KMS-11 (cell line): ENCODE measurements around the gene DNAAF6.
"Not testable (repeated sequence)": the region's sequence is repeated elsewhere in the genome, so short reads cannot be mapped to it uniquely, and the experiment has no call there.

Experiments
- H2AFZ ChIP-seq: fragments of 200-600 bp; sonication (generic); 2 replicates; pipeline ENCODE4 v1.6.1; 2016; ENCODE audit warnings: antibody characterized with exemption, mixed run types, low read depth
- H3K27ac ChIP-seq: fragments of 200-600 bp; sonication (generic); 2 replicates; pipeline ENCODE4 v1.6.1; 2016; ENCODE audit warnings: mild to moderate bottlenecking, mixed run types
- H3K27me3 ChIP-seq: fragments of 200-600 bp; sonication (generic); 2 replicates; pipeline ENCODE4 v1.6.1; 2017; ENCODE audit warnings: mild to moderate bottlenecking, low read depth, mixed run types, moderate library complexity; ENCODE audit not compliant: insufficient read depth
- H3K36me3 ChIP-seq: fragments of 200-600 bp; sonication (generic); 2 replicates; pipeline ENCODE4 v1.6.1; 2017; ENCODE audit warnings: mild to moderate bottlenecking, mixed run types; ENCODE audit not compliant: insufficient read depth
- H3K4me1 ChIP-seq: fragments of 200-600 bp; sonication (generic); 2 replicates; pipeline ENCODE4 v1.6.1; 2016; ENCODE audit warnings: mild to moderate bottlenecking, low read depth, mixed run types; ENCODE audit not compliant: poor library complexity, severe bottlenecking
- H3K4me2 ChIP-seq: fragments of 200-600 bp; sonication (generic); 2 replicates; pipeline ENCODE4 v1.7.0; 2016; ENCODE audit warnings: mild to moderate bottlenecking, mixed run types
- H3K4me3 ChIP-seq: fragments of 200-600 bp; sonication (generic); IDR thresholded peaks from 2 replicates; pipeline ENCODE4 v1.6.1; 2017; ENCODE audit warnings: low read depth, low read length, mixed read lengths; ENCODE audit not compliant: insufficient read depth
- H3K79me2 ChIP-seq: fragments of 200-600 bp; sonication (generic); 2 replicates; pipeline ENCODE4 v1.6.1; 2016; ENCODE audit warnings: low read depth, mixed run types; ENCODE audit not compliant: insufficient read depth
- H3K9ac ChIP-seq: fragments of 200-600 bp; sonication (generic); 2 replicates; pipeline ENCODE4 v1.6.1; 2016; ENCODE audit warnings: mild to moderate bottlenecking, mixed run types
- H4K20me1 ChIP-seq: fragments of 200-600 bp; sonication (generic); 2 replicates; pipeline ENCODE4 v1.6.1; 2016; ENCODE audit warnings: mild to moderate bottlenecking, mixed run types; ENCODE audit not compliant: insufficient read depth
- TF ChIP-seq, protein P1 (sequence below): fragments of 200-600 bp; sonication (generic); conservative IDR thresholded peaks from 2 replicates; pipeline ENCODE4 v1.6.1; 2017; ENCODE audit warnings: low read depth, mild to moderate bottlenecking, antibody characterized with exemption, low read length, moderate library complexity, mixed read lengths

DNAAF6 gene

GRCh38 chrX:107205770-107206696, at the start of gene DNAAF6, which contains the start of gene NUP62CL:
Gene DNAAF6, plus strand, starts transcription at chrX:107206611. Its CDS starts 6,265 bp downstream, at chrX:107212876.
Gene NUP62CL, minus strand, starts transcription at chrX:107206433. Its CDS starts 31,287 bp downstream, at chrX:107175146.
- Histone ChIP-seq H3K4me1 (no peaks in the 10 kb centered on the region), H3K4me2 (peak within 1 kb of the TSS; percentile 52), H3K27ac (peak within 1 kb of the TSS; percentile 54), H3K4me3 (no peak within 1 kb of the TSS), H3K79me2 (no peaks in the 10 kb centered on the region), H4K20me1 (no peaks in the 10 kb centered on the region), H3K36me3 (no peaks in the 10 kb centered on the region), H3K27me3 (no peaks in the 10 kb centered on the region), H2AFZ (peak within 1 kb of the TSS; percentile 92), H3K9ac (peak within 1 kb of the TSS; percentile 81)
- TF ChIP-seq, protein P1, sequence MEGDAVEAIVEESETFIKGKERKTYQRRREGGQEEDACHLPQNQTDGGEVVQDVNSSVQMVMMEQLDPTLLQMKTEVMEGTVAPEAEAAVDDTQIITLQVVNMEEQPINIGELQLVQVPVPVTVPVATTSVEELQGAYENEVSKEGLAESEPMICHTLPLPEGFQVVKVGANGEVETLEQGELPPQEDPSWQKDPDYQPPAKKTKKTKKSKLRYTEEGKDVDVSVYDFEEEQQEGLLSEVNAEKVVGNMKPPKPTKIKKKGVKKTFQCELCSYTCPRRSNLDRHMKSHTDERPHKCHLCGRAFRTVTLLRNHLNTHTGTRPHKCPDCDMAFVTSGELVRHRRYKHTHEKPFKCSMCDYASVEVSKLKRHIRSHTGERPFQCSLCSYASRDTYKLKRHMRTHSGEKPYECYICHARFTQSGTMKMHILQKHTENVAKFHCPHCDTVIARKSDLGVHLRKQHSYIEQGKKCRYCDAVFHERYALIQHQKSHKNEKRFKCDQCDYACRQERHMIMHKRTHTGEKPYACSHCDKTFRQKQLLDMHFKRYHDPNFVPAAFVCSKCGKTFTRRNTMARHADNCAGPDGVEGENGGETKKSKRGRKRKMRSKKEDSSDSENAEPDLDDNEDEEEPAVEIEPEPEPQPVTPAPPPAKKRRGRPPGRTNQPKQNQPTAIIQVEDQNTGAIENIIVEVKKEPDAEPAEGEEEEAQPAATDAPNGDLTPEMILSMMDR = no peak

DNA sequence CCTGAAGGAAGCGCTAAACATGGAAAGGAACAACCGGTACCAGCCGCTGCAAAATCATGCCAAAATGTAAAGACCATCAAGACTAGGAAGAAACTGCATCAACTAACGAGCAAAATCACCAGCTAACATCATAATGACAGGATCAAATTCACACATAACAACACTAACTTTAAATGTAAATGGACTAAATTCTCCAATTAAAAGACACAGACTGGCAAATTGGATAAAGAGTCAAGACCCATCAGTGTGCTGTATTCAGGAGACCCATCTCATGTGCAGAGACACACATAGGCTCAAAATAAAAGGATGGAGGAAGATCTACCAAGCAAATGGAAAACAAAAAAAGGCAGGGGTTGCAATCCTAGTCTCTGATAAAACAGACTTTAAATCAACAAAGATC, 48.8 kb upstream of the DNAAF6 start:
- not testable (repeated sequence) for H4K20me1 ChIP-seq, H3K4me3 ChIP-seq, H3K9ac ChIP-seq, H3K27ac ChIP-seq, H3K79me2 ChIP-seq, H2AFZ ChIP-seq, H3K36me3 ChIP-seq, H3K4me1 ChIP-seq, H3K4me2 ChIP-seq, H3K27me3 ChIP-seq

- no peak overlapping the region for H2AFZ ChIP-seq
- no peak overlapping the region for H3K4me3 ChIP-seq
- no peak overlapping the region for H3K27ac ChIP-seq
- no peaks in the 10 kb centered on the region for H3K27me3 ChIP-seq
- no peaks in the 10 kb centered on the region for H3K36me3 ChIP-seq
- H3K4me1 ChIP-seq = no peaks in the 10 kb centered on the region
- no peak overlapping the region for H3K4me2 ChIP-seq
- H3K79me2 ChIP-seq = no peaks in the 10 kb centered on the region
- no peaks in the 10 kb centered on the region for H4K20me1 ChIP-seq
- TF ChIP-seq, protein P1 = no peak
- no peak overlapping the region for H3K9ac ChIP-seq
Observed at GRCh38 chrX:107167163-107167921, 39.1 kb upstream of the DNAAF6 start.

DNA sequence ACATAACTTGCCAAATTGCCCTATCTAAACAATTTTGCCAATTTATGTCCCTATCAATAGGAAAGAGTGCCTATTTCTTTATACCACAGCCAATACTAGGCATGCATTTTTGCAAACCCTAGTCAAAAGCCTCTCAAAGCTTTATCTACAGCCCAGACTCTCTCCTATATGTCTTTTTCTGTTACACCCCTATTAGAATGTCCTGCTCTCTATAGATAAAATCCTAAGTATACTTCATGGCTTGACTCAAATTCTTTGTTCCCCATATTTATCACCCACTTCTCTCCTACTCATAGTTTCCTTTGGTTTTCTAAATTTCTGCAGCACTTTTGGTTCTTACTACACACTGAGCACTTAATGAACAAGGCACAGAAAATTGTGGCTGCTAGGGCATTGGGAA, 38.2 kb upstream of the DNAAF6 start:
- H3K27ac ChIP-seq = no peak overlapping the region
- H3K4me2 ChIP-seq = no peak overlapping the region
- no peaks in the 10 kb centered on the region for H4K20me1 ChIP-seq
- H3K9ac ChIP-seq = no peak overlapping the region
- no peaks in the 10 kb centered on the region for H3K79me2 ChIP-seq
- no peak overlapping the region for H2AFZ ChIP-seq
- TF ChIP-seq, protein P1 = no peak
- H3K36me3 ChIP-seq = no peaks in the 10 kb centered on the region
- H3K4me3 ChIP-seq = no peak overlapping the region
- no peaks in the 10 kb centered on the region for H3K4me1 ChIP-seq
- H3K27me3 ChIP-seq = no peaks in the 10 kb centered on the region
